ENCODE measurements around the gene RANBP9.

The RANBP9 gene

GRCh38 chr6:13688692-13689196, 22.9 kb downstream of the RANBP9 start:
- 0 out of 2 replicates have a peak, but pooled peaks cover 7% of the 10 kb centered on the region for H4K20me1 ChIP-seq (ENCODE audit: insufficient read depth)

GRCh38 chr6:13687917-13688351, 23.7 kb downstream of the RANBP9 start:
- H3K4me2 ChIP-seq, result peak overlapping the region; percentile 2; the same call in 1 of the 2 replicates
- H4K20me1 ChIP-seq (ENCODE audit: insufficient read depth), result 0 out of 2 replicates have a peak, but pooled peaks cover 7% of the 10 kb centered on the region
- no peak overlapping the region for H3K4me3 ChIP-seq (IDR thresholded peaks at IDR 0.05; ENCODE audit: insufficient read depth, low read depth, low read length)
- peaks cover 74% of the 10 kb centered on the region for H3K79me2 ChIP-seq (ENCODE audit: insufficient read depth, low read depth)
- no peak overlapping the region for H3K27ac ChIP-seq
- H3K9ac ChIP-seq, result no peak overlapping the region
- H3K36me3 ChIP-seq (ENCODE audit: insufficient read depth), result no peaks in the 10 kb centered on the region
- H3K4me1 ChIP-seq (ENCODE audit: low read depth, poor library complexity, severe bottlenecking), result peaks cover 46% of the 10 kb centered on the region
- no peaks in the 10 kb centered on the region for H3K27me3 ChIP-seq (ENCODE audit: insufficient read depth, low read depth)
- H2AFZ ChIP-seq (ENCODE audit: low read depth), result no peak overlapping the region
- TF ChIP-seq CTCF (conservative IDR thresholded peaks at IDR 0.05; ENCODE audit: low read depth, low read length), result no peak

More at GRCh38 chr6:13688692-13689196, 22.9 kb downstream of the RANBP9 start:
- Histone ChIP-seq H3K4me1 (ENCODE audit: low read depth, poor library complexity, severe bottlenecking) (peaks cover 51% of the 10 kb centered on the region), H3K36me3 (ENCODE audit: insufficient read depth) (no peaks in the 10 kb centered on the region), H3K79me2 (ENCODE audit: insufficient read depth, low read depth) (peaks cover 77% of the 10 kb centered on the region), H2AFZ (ENCODE audit: low read depth) (no peak overlapping the region), H3K27me3 (ENCODE audit: insufficient read depth, low read depth) (no peaks in the 10 kb centered on the region), H3K4me3 (IDR thresholded peaks at IDR 0.05; ENCODE audit: insufficient read depth, low read depth, low read length) (no peak overlapping the region), H3K27ac (no peak overlapping the region), H3K9ac (no peak overlapping the region), H3K4me2 (no peak overlapping the region)
- TF ChIP-seq CTCF (conservative IDR thresholded peaks at IDR 0.05; ENCODE audit: low read depth, low read length), result no peak

DNA sequence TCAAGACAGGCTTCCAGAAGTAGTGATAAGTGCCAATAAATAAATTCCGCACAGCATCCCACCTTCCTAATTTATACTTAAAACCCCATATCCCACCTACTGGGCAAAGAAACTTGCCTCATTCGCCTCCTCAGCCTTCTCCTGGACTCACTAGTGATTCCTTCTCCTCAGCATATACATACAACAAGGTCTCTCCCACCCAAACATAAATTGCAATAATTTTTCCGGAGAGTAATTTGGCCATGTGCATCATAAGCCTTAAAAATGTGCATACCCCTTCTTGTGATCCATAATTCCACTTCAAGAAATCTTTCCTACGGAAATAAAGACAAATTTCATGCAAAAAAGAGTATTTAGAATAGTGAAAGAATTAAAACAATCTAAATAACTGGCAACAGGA, 26.8 kb downstream of the RANBP9 start:
- Histone ChIP-seq H2AFZ (ENCODE audit: low read depth) (no peak overlapping the region), H3K4me3 (IDR thresholded peaks at IDR 0.05; ENCODE audit: insufficient read depth, low read depth, low read length) (no peak overlapping the region), H3K36me3 (ENCODE audit: insufficient read depth) (no peaks in the 10 kb centered on the region), H3K9ac (no peak overlapping the region), H3K79me2 (ENCODE audit: insufficient read depth, low read depth) (peaks cover 83% of the 10 kb centered on the region), H4K20me1 (ENCODE audit: insufficient read depth) (0 out of 2 replicates have a peak, but pooled peaks cover 7% of the 10 kb centered on the region), H3K27ac (no peak overlapping the region), H3K4me1 (ENCODE audit: low read depth, poor library complexity, severe bottlenecking) (peaks cover 49% of the 10 kb centered on the region), H3K27me3 (ENCODE audit: insufficient read depth, low read depth) (no peaks in the 10 kb centered on the region), H3K4me2 (no peak overlapping the region)
- no peak for TF ChIP-seq CTCF (conservative IDR thresholded peaks at IDR 0.05; ENCODE audit: low read depth, low read length)

GRCh38 chr6:13683038-13683437, 28.6 kb downstream of the RANBP9 start:
- Histone ChIP-seq H3K9ac (no peak overlapping the region), H4K20me1 (ENCODE audit: insufficient read depth) (0 out of 2 replicates have a peak, but pooled peaks cover 4% of the 10 kb centered on the region), H3K36me3 (ENCODE audit: insufficient read depth) (no peaks in the 10 kb centered on the region), H3K4me2 (no peak overlapping the region), H2AFZ (ENCODE audit: low read depth) (no peak overlapping the region), H3K79me2 (ENCODE audit: insufficient read depth, low read depth) (peaks cover 82% of the 10 kb centered on the region), H3K4me1 (ENCODE audit: low read depth, poor library complexity, severe bottlenecking) (peaks cover 31% of the 10 kb centered on the region), H3K27ac (no peak overlapping the region), H3K27me3 (ENCODE audit: insufficient read depth, low read depth) (no peaks in the 10 kb centered on the region), H3K4me3 (IDR thresholded peaks at IDR 0.05; ENCODE audit: insufficient read depth, low read depth, low read length) (no peak overlapping the region)
- TF ChIP-seq CTCF (conservative IDR thresholded peaks at IDR 0.05; ENCODE audit: low read depth, low read length), result no peak

Data from KMS-11 (cell line).